NCI-H82 (cell line): ENCODE measurements around the gene CPVL.
"Not testable (repeated sequence)": the region's sequence is repeated elsewhere in the genome, so short reads cannot be mapped to it uniquely, and the experiment has no call there.

Experiments
- DNase-seq: peaks from one replicate; lab custom pipeline; 2025; lab: John Stamatoyannopoulos, UW

Gene CPVL

DNA sequence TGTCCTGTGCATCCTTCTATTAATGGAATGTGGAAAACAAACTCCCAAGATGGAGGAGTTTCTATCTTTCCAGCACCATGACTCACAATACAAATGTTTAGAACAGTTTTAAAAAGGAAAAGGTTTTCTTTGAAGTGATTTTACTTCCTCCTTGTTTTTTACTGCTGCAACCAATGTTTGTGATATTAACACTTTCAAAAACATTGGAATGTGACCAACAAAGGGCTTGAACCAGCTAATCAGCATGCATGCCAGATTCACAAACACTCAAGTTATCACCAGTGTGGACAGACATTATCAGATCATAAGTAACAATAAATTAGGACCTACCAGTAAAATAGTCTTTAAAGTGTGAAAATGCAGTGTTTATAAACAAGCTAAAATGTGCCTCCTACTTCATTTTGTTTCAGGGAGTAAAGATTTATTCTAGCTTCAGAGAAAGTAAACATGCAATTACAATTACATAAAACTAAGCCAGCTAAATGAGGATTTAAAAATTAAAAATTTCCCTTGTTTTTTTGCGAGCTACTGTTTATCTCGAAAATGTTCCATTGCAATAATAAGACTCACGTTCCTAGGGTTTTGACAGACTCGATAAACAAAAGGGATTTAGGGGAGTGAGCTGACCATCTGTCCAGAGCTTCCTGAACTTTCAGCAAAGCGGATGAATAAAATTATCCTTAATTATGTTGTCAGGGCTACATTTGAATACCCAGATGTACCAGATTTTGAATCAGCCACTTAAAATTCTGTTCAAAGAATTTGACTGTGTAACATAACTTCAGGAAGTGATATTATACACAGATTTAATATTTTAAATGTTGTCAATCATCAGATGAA lies 29.8 kb downstream of the CPVL start:
- peak; percentile 86 for DNase-seq

DNA sequence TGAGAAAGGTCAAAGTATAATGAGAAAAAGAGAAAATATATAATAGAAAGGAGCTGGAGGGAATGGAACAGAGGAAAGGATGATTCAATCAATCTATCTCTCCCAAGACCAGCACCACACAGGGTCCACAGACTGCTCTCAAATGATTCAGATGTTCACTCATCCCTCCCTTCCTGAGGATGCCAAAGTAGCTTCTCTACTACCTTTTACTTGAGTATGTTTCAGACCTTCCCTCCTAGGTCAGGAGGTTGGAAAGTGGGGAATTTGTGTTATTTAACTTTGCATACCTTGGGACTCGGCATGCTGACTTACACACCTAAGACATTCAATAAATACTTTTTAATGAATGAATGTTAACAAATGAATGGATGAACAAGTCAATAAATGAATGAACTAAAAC lies 30.6 kb downstream of the CPVL start:
- DNase-seq = no peak

- peak; percentile 23 for DNase-seq
These were observed 31.1 kb downstream of the CPVL start for GRCh38 chr7:29115130-29115687.

GRCh38 chr7:29114266-29114665 lies 32.1 kb downstream of the CPVL start:
- not testable (repeated sequence) for DNase-seq

DNA sequence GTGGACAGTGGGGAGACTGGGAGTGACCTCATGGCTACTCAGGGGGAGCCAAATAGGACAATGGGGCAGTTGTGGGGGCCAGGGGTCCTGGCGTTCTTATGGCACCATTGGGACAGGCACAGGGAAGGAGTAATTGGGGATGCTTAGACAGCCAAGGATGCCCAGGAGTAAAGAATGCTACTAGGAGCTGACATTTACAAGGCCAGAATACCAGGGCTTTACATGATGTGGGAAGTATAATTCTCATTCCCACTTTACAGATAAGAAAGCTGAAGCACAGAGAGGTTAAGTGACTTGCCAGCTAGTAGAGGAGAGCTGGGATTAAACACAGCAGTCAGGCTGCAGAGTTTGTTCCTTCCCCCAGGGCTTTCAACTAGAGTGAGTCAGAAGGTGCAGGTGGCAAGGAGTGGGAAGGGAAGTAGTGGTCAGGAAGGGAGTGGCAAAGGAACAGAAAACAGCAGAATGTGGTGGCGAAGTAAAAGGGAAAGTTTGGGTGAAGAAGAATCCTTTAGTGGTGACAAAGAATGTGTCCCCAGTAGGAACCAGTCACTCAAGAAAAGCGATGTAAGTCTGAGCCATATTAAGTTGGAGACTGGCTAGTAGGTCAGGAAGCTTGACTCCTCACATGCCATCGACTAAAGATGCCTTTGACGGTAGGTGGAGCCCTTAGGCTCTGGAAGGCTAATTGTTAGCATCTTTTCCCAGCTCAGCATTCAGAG lies 32.8 kb downstream of the CPVL start:
- DNase-seq = peak; percentile 66

DNA sequence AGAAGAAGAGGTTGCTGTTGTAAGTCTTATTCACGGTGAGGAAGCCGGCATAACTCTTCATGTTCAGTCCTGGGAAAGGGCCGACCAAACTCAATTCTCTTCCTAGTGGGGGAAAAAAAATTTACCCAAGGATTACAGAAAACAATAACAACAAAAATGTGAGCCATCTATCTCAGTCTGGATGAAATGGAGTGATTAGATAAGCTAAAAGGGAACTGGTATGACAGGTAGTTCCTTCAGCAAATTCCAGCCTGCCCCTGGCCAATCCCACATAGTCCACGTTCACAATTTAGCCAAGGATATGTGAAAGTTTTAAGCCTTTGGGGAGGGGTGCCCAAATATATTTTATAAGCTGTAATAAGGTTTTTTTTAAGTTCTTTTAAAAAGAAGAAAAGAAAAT lies 33.6 kb downstream of the CPVL start:
- DNase-seq = no peak

DNA sequence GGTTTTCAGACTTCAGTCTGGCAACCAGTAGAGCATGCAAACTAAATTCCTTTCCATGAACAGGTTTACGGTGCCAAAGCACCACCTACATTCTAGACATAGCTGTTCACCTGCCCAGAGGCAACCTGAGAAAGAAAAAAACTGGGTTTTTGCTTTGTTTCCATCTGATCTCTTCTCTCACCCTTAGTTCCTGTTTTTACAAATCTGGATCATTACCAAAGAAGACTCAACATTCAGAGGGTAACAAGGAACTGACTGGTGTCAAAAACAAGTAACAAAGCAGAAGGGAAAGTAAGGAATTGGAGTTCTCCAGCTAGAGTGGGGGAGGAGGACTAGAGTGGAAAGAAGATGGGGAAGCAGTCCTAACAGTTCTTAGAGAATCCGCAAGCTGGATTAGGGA lies 36.4 kb downstream of the CPVL start:
- DNase-seq = no peak

DNA sequence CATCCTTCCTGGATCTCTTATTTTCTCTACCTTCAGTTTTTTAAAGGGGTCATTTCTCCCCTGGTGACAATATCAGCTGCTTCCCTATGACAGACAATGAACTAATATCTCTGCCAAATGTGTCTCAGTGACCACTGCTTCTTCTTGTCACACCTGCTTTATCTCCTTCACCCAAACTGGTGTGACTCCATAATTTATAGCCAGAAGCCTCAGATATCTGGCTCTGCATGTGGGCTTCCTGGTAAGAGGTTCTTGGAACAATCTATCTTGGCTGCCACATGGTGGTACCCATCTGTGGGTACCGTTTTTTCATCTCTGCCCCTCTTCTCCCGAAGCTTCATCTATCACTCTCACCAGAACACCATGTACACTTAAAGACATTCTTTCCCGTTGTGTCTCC lies 37.0 kb downstream of the CPVL start:
- DNase-seq = no peak

DNA sequence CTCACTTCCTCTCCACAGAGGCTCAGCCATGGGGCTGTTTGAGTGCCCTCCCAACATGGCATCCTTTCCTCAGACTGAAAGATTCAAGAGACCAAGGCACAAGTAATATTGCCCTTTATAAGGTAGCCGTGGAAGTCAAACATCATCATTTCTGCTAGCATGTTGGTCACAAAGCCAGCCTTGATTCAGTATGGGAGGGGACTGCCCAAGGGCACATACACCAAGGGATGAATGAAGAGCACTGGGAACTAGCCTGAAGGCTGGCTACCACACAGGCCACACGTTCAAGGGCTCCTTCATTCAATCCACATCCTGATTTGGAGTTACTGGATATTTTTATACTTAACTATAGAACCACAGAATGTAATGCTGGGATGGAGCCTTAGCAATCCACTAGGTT lies 39.3 kb downstream of the CPVL start:
- DNase-seq = no peak

GRCh38 chr7:29106669-29106988 lies 39.7 kb downstream of the CPVL start:
- no peak for DNase-seq

- DNase-seq = peak; percentile 77
These were observed 40.3 kb downstream of the CPVL start for GRCh38 chr7:29105752-29106668.

DNA sequence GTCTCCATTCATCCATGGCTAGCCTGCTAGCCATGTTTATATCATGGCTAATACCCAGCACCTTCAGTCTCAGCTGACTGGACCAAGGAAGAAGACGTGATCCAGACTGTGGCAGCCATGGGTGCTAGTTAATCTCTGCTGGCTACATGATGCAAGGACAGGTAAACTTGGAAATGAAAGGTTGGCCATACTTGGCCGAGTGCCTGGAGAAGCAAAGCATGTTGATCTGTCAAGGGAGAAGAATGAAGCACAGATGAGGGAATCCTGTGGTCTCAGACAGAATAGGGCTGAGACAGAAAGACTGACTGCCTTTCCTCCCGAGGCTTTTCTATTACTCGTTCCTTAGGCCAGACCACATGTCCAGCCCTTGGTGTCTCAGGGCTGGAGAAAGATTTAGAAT lies 41.1 kb downstream of the CPVL start:
- DNase-seq = no peak

DNA sequence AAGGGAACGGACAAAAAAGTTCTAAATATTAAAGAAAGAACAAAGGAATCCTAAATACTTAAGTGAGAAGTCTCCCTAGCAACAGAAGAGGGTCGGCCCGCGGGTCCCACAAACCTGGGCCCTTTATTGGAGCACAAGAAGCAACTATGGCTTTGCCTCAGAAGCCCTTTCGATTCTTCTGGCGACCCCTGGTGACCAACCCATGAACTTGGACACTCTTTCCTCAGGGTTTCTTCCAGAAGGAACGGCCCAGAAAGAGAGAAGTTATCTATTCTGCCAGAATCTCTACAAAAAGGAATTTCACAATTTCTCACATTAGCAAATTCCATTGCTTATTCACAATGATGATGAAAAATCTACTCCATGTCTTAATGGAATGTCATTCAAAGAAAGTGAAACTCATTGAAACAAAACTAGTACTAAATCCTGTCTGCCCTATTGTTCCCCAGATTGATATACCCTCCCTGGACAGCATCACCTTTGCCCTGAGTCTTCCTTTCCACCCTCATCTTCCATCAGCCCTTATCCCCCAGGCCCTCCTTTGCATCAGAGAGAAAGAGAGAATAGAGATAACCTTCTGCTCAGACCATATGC lies 43.7 kb downstream of the CPVL start:
- DNase-seq = peak; percentile 72

- DNase-seq = no peak
These were observed 45.4 kb downstream of the CPVL start for GRCh38 chr7:29100924-29101323.

DNA sequence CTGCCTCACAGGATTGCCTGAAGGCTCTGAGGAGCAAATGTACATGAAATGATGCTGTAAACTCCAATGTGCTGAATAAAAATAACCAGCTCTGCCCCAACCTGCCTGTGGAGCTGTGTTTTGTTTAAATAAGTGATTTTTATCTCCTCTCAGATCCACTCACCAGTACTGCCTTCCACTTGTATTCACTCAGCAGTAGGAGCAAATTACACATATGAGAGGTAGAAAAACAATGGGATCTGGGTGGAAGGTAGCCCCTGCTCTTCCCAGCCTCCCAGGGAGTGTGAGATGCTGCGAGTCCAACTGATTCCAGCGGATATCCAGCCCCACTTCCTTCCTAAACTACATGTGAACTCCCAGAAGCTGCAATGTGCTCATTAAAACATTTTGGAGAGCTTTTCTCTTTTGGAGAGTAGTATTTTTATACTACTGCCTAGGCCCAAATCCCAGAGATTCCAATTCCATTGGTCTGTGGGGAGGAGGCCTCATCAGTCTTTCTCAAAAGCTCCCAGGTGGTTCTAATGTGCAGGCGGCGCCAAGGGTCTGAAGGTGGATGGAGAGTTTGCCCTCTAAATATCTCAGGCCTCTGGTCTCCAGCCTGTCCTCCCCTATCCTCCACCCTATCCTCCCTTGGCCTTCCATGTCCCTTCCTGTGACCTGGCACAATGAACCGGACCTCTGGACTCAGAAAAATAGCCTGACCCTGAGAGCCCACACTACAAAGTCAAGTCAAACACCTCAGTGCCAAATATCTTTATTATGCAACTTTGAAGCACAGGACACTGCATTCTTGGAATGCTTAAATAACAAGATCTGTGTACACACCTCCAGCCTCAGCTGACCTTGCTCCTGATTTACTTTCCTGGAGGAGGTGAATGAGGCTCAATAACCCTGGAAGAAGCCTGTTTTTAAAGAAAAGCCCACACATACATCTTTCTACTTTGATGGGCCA lies 46.2 kb downstream of the CPVL start:
- DNase-seq = no peak

- DNase-seq = no peak
These were observed 49.9 kb downstream of the CPVL start for GRCh38 chr7:29096446-29096730.

DNA sequence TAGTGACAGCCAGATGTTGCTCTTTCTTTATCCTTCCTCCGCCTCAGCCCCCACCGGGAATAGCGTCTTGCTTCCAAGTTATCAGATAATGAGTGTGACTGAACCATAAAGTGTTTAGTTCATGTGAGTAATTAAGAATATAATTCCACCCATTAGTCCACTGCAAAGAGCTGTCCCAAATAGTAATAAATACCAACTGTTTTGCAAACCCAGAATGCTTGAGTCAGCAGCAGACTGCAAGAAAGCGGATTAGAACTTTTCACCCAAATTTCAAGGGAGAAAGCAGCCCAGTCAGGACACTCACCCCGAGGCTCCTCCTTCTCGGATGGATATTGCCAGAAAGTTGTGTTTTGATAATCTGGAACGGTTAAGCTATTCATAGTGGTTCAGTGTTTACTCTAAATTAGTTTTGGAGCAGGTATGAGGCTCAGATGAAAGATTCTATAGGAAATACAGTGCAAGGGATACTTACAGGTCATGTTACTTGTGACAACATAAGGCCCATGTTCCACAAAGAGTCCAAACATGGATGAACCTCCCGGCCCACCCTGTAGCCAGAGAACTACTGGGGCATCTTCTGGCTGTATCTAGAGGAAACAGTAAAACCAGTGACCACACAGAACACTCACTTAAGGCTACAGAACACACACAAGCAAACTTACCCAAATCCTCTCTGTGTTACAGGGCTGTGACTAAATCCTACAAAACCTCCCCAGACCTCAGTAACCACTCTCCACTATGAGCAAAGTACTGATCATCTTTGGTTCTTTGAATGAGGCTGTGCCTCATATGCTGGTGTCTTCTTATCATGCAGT lies 50.5 kb downstream of the CPVL start:
- DNase-seq = no peak

DNA sequence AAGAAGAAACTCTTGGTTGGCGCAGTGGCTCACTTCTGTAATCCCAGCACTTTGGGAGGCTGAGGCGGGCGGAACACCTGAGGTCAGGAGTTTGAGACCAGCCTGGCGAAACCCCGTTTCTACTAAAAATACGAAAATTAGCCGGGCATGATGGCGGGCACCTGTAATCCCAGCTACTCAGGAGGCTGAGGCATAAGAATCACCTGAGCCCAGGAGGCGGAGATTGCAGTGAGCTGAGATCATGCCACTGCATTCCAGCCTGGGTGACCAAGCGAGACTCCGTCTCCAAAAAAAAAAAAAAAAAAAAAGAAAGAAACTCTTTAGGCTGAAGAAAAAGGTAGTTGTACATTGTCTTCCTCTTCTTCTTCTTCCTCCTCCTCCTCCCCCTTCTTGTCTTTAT lies 53.2 kb downstream of the CPVL start:
- not testable (repeated sequence) for DNase-seq

DNA sequence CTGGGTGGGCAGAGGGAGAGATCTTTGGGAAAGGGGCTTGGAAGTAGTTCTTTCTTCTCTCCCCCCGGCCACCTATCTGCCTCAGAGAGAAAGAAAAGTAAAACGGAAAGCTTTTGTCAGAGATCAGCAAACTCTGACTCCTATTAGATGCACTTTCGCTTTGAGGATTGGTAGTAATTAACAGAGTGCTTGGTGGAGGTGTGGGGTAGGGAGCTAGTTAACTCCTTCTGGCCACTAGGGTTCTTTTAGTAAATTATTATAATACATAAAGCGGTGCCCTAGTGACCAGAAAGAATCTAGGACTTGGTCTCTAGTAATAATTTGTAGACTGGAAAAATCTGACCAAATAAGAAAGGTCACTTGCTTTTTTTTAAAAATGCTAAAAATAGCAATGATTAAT lies 54.6 kb downstream of the CPVL start:
- peak; percentile 32 for DNase-seq
